ENCODE measurements around the gene RASA3.
"Not testable (repeated sequence)": the region's sequence is repeated elsewhere in the genome, so short reads cannot be mapped to it uniquely, and the experiment has no call there.

The RASA3 gene

GRCh38 chr13:114077933-114078325 lies 54.5 kb downstream of the RASA3 start:
- no peak for DNase-seq

GRCh38 chr13:114077099-114077932 lies 55.1 kb downstream of the RASA3 start:
- no peak for DNase-seq

GRCh38 chr13:114076329-114077090 lies 55.9 kb downstream of the RASA3 start:
- DNase-seq: no peak

GRCh38 chr13:114075811-114076210 lies 56.6 kb downstream of the RASA3 start:
- not testable (repeated sequence) for DNase-seq

GRCh38 chr13:114074671-114075315 lies 57.6 kb downstream of the RASA3 start:
- no peak for DNase-seq

- no peak for DNase-seq
Measured at GRCh38 chr13:114073881-114074612, 58.4 kb downstream of the RASA3 start.

- no peak for DNase-seq
Measured at GRCh38 chr13:114072421-114072820, 60.0 kb downstream of the RASA3 start.

GRCh38 chr13:114071991-114072390 lies 60.4 kb downstream of the RASA3 start:
- DNase-seq: no peak

GRCh38 chr13:114071410-114071809 lies 61.0 kb downstream of the RASA3 start:
- DNase-seq: no peak

- DNase-seq: no peak
Measured at GRCh38 chr13:114070098-114070799, 62.2 kb downstream of the RASA3 start.

GRCh38 chr13:114069376-114070097 lies 62.9 kb downstream of the RASA3 start:
- no peak for DNase-seq

- DNase-seq: no peak
Measured at GRCh38 chr13:114068656-114069318, 63.6 kb downstream of the RASA3 start.

GRCh38 chr13:114067886-114068651 lies 64.4 kb downstream of the RASA3 start:
- peak in 4 of 6 experiments; percentile 26 to 70 (median 64) for DNase-seq

GRCh38 chr13:114067381-114067885 lies 65.0 kb downstream of the RASA3 start:
- peak in 2 of 6 experiments; percentile 58 to 69 for DNase-seq

- no peak for DNase-seq
Measured at GRCh38 chr13:114066956-114067355, 65.5 kb downstream of the RASA3 start.

GRCh38 chr13:114065926-114066774 lies 66.3 kb downstream of the RASA3 start:
- DNase-seq: peak in 2 of 6 experiments; percentile 17 to 54

- peak; percentile 22 to 60 (median 56) for DNase-seq
Measured at GRCh38 chr13:114065141-114065925, 67.1 kb downstream of the RASA3 start.

All from stimulated activated naive CD4-positive, alpha-beta T cell (primary cell).